Ovary (tissue), 9 donors: ENCODE measurements around the gene NKX1-1. TPM values are rescaled to one million over a fixed set of nuclear protein-coding genes. Genes with fewer than 3 reads are reported as not detected.

ENCODE experiments used
- DNase-seq, 5 donors: peaks; one replicate each; pipeline ENCODE4 v3.0.0-alpha.2; 2019 to 2020
- H3K27ac ChIP-seq, 2 donors: fragments of 200-600 bp; one replicate each; pipeline versions ENCODE4 v1.5.1 to v1.8.0; 2019 to 2022
- H3K27me3 ChIP-seq: fragments of 200-600 bp; one replicate; pipeline ENCODE4 v1.8.0; 2022
- H3K36me3 ChIP-seq: fragments of 200-600 bp; sonication (generic); one replicate; pipeline ENCODE4 v1.5.1; 2019
- H3K4me1 ChIP-seq: one replicate; pipeline ENCODE4 v1.8.1; 2013; ENCODE audit warnings: mild to moderate bottlenecking, moderate library complexity; ENCODE audit not compliant: insufficient read depth
- H3K4me3 ChIP-seq: fragments of 200-600 bp; sonication (generic); one replicate; pipeline ENCODE4 v1.5.1; 2017
- H3K9me3 ChIP-seq, 2 donors: fragments of 200-600 bp in 1 of 2; sonication (generic) in 1 of 2; one replicate each; pipeline versions ENCODE4 v1.5.1 to v1.8.1; 2013 to 2019; ENCODE audit warnings: mild to moderate bottlenecking in 1 of 2, moderate library complexity in 1 of 2
- CTCF ChIP-seq, 3 donors: fragments of 450-650 bp in 2 of 3; fragments of 200-600 bp in 1 of 3; IDR thresholded peaks; one replicate each; pipeline versions ENCODE4 v1.5.1 to v1.8.0; 2016 to 2022; ENCODE audit warnings: antibody characterized with exemption in 3 of 3, mild to moderate bottlenecking in 1 of 3
- EP300 ChIP-seq: sonication (generic); formaldehyde crosslinking; IDR thresholded peaks from one replicate; pipeline ENCODE4 v1.6.1; 2017; ENCODE audit warnings: antibody characterized with exemption
- POLR2A ChIP-seq: fragments of 450-650 bp; IDR thresholded peaks from one replicate; pipeline ENCODE4 v1.6.1; 2017; ENCODE audit warnings: antibody characterized with exemption, mild to moderate bottlenecking, moderate library complexity
- WGBS, 3 donors: extraction: QIAGEN DNeasy Blood & Tissue Kit in 1 of 3; methylation state at CpG; one replicate each; pipeline versions ENCODE4 v1.1.5 to v1.1.7; 2013 to 2017; 5-methylcytosine and 5-hydroxymethylcytosine counted together
- intact Hi-C, 4 donors: fragments of 100-400 bp; cut with DNase I; formaldehyde crosslinking; loops; one replicate each; pipeline versions ENCODE4 v1.11.0 to v1.15.1; 2022 to 2023
- polyA plus RNA-seq, 2 donors: library from polyadenylated mRNA; stranded (reverse); fragments of 200-250 nt in 1 of 2; fragments of 350-450 nt in 1 of 2; fragmentation: Illumina TruSeq in 1 of 2; extraction: RNeasy Lipid Tissue Mini Kit (QIAGEN cat#74804) in 1 of 2; gene quantifications; one replicate each; pipeline ENCODE4 v1.2.3, GENCODE V29; 2013 to 2014
- total RNA-seq, 7 donors: library from RNA; depleted of rRNA in 2 of 7; stranded (reverse); fragments of >200 nt in 2 of 7; fragmentation: NEBNext Ultra II Directional in 3 of 7; extraction: Animal tissue kit (Norgen Biotek cat#: 25700) in 3 of 7; gene quantifications; one replicate each; pipeline versions ENCODE4 v1.1.0 to v1.2.4, GENCODE V29; 2016 to 2023
- donor health status: DM: no; HTN: no; CAD: no; lungs with moderate emphysema.
- donor health status: DM: no; HTN: no; CAD: no.
- donor health status: Bipolar disorder and iron deficiency.
- donor health status: DM: yes; HTN: yes; CAD: no.
- donor health status: DM: no; HTN: no; CAD: no.
- donor health status: DM: yes; HTN: yes; CAD: no.

Gene NKX1-1
- total and polyA plus RNA-seq, 9 donors, result not detected

- no peak overlapping the region for H3K27ac ChIP-seq
- no peaks in the 10 kb centered on the region for H3K9me3 ChIP-seq
- 2 to 3% (median 3%) methylated on average over 79 to 107 of the region's 107 CpGs for WGBS, 3 donors
- H3K4me3 ChIP-seq, result no peak overlapping the region
- H3K27me3 ChIP-seq, result peaks cover 11% of the 10 kb centered on the region
- TF ChIP-seq EP300 (no peak), POLR2A (no peak), CTCF (IDR thresholded peaks at IDR 0.05) (no peak)
- peak in 1 of 5 donors; percentile 10 for DNase-seq
- H3K4me1 ChIP-seq, result no peaks in the 10 kb centered on the region
- no peaks in the 10 kb centered on the region for H3K36me3 ChIP-seq
- intact Hi-C loops, result no loop called here
These were observed 2.4 kb downstream of the NKX1-1 start for GRCh38 chr4:1403591-1404572.

GRCh38 chr4:1403177-1403583 is 3.1 kb downstream of the NKX1-1 start:
- Histone ChIP-seq H3K27ac (no peak overlapping the region), H3K36me3 (no peaks in the 10 kb centered on the region), H3K27me3 (peaks cover 11% of the 10 kb centered on the region), H3K4me3 (no peak overlapping the region), H3K4me1 (no peaks in the 10 kb centered on the region), H3K9me3 (no peaks in the 10 kb centered on the region)
- intact Hi-C loops, result no loop called here
- peak in 1 of 5 donors; percentile 5 for DNase-seq
- TF ChIP-seq CTCF (IDR thresholded peaks at IDR 0.05) (no peak), POLR2A (no peak), EP300 (no peak)
- 1 to 10% (median 1%) methylated on average over 2 to 58 of the region's 58 CpGs for WGBS, 3 donors

- H3K4me3 ChIP-seq, result no peak overlapping the region
- H3K9me3 ChIP-seq, result no peaks in the 10 kb centered on the region
- intact Hi-C loops, result no loop called here
- H3K4me1 ChIP-seq, result no peaks in the 10 kb centered on the region
- H3K27ac ChIP-seq, result no peak overlapping the region
- no peak for TF ChIP-seq CTCF (IDR thresholded peaks at IDR 0.05)
- TF ChIP-seq EP300, result no peak
- no peak for TF ChIP-seq POLR2A
- 1 to 2% (median 2%) methylated on average over 67 to 69 of the region's 69 CpGs for WGBS, 3 donors
- H3K27me3 ChIP-seq, result peaks cover 11% of the 10 kb centered on the region
- DNase-seq, result peak in 1 of 5 donors; percentile 7
- H3K36me3 ChIP-seq, result no peaks in the 10 kb centered on the region
These were observed 3.6 kb downstream of the NKX1-1 start for GRCh38 chr4:1402516-1403091.

GRCh38 chr4:1402021-1402515 is 4.2 kb downstream of the NKX1-1 start:
- Histone ChIP-seq H3K9me3 (no peaks in the 10 kb centered on the region), H3K27me3 (peaks cover 11% of the 10 kb centered on the region), H3K27ac (no peak overlapping the region), H3K4me1 (no peaks in the 10 kb centered on the region), H3K36me3 (no peaks in the 10 kb centered on the region), H3K4me3 (no peak overlapping the region)
- 5 to 7% (median 6%) methylated on average over 21 to 24 of the region's 24 CpGs for WGBS, 3 donors
- intact Hi-C loops, result no loop called here
- no peak for TF ChIP-seq POLR2A
- no peak for DNase-seq
